Measurements from ENCODE around the gene TECTB.
A peak's percentile ranks its signal among the peaks of the same experiment; 100 is the strongest.

GRCh38 chr10:112307358-112308124 is 24.3 kb downstream of the TECTB start:
- TF ChIP-seq EZH2 (IDR thresholded peaks at IDR 0.05; ENCODE audit: insufficient read depth, low read length) = no peak
- peak; percentile 74 for TF ChIP-seq CTCF (IDR thresholded peaks at IDR 0.05; ENCODE audit: insufficient read depth, low read depth, low read length)
